ENCODE measurements around the gene DIO2.

DIO2 gene

DNA sequence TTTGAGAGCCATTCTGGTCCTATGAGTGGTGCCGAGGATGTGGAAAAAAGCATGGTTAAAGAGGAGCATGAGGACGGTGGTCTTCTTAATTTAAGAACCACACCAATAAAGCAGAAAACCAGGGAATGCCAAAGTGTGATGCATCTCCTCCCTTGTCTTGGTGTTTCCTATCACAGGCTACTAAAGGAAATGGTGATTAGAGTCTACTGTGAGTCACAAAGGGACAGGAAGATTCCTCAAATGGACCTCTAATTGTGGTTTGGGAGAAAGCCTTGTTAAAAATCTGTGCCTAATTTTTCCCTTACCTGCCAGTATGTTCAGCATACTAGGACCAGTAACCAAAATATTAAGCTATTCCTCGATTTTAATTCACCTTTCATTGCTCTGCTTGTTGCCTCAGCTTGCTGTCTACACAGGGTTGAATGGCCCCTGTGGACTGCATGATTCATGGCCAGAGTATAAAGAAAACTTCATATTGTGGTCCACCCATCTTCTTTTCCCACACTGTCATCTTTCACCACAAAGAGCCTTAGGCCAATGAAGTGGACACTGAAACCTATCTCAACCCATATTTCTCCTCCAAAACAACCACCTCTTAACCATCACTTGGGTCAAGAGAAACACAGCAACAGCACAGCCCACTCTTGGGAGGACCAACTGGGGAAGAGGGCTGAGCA lies 38.8 kb downstream of the DIO2 start:
- DNase-seq (ENCODE audit: insufficient read length, low spot score), result no peak
- no peak for FAIRE-seq

- DNase-seq (ENCODE audit: insufficient read length, low spot score), result no peak
- FAIRE-seq, result no peak
These were observed 43.4 kb downstream of the DIO2 start for GRCh38 chr14:80167793-80168448.

DNA sequence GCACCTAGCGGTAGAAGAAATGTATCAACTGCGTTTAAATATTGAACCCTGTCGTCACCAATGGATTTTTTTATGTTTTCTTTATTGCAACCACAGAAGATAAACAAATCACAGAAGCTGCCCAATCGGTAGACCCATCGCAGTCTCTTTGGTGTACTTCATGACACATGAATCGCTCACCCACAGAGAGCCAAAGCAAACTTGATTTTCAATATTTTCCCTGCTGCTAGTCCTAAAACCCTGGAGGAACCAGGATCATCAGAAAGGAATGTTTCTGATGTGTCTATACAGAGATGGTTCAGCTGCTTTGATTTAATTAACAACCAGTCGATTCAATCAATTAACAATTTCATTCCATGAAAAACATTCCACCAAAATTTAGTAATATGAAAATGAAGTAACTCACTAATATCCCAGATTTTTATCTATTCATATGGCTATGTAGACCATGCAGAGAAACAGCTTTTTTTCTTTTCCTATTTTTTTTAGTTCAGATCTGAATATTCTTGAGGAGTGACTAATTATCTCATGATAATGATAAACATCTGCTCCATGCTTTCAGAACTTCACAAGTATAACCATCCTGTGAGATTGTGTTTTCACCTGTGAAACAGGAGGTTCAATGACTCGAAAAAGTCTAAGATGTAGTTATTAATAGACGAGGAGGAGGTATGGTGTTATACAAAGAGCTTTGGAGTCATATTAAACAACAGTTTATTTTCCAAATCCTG lies 46.1 kb downstream of the DIO2 start:
- no peak for DNase-seq (ENCODE audit: insufficient read length, low spot score)
- FAIRE-seq, result no peak

DNA sequence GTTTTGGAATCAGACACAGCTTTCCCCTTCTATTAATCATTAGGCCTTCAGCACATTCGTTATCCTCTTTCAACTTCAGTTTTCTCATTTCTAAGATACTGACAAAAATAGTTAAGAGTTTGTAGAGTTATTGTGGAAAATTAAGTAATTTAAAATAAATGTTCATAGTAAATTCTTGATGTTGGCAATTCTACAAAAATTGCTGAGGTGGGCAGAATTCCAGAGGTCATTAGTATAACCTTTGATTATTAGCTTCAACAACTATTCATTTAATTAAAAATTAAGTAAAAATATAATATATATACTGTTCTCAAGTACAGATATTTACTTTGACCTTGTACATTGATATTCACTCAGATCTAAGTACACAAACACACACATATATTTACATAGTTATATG lies 58.5 kb downstream of the DIO2 start:
- FAIRE-seq, result no peak
- DNase-seq (ENCODE audit: insufficient read length, low spot score), result no peak

GRCh38 chr14:80152166-80152565 lies 59.1 kb downstream of the DIO2 start:
- no peak for DNase-seq (ENCODE audit: insufficient read length, low spot score)
- FAIRE-seq, result no peak

GRCh38 chr14:80150301-80150700 lies 61.0 kb downstream of the DIO2 start:
- DNase-seq (ENCODE audit: insufficient read length, low spot score) (no peak), FAIRE-seq (no peak)

Data from GM19239 (cell line).